NCI-H146 treated with DMSO at 0.1 percent for 48 hours (cell line): ENCODE data around the gene SIK1.
"Not testable (repeated sequence)": the region's sequence is repeated elsewhere in the genome, so short reads cannot be mapped to it uniquely, and the experiment has no call there.

Experiments
- DNase-seq: peaks from one replicate; lab custom pipeline; 2025; ENCODE audit not compliant: unreplicated experiment; lab: John Stamatoyannopoulos, UW

SIK1 gene

GRCh38 chr21:43440835-43441727 is 14.2 kb upstream of the SIK1 start:
- DNase-seq = not testable (repeated sequence)

- not testable (repeated sequence) for DNase-seq
Measured at GRCh38 chr21:43439316-43440075, 12.6 kb upstream of the SIK1 start.

- DNase-seq = not testable (repeated sequence)
Measured at GRCh38 chr21:43436272-43436671, 9.3 kb upstream of the SIK1 start.

GRCh38 chr21:43433340-43434136 is 6.6 kb upstream of the SIK1 start:
- not testable (repeated sequence) for DNase-seq

- DNase-seq = not testable (repeated sequence)
Measured at GRCh38 chr21:43430830-43431416, 4.0 kb upstream of the SIK1 start.

GRCh38 chr21:43428964-43429363 is 2.0 kb upstream of the SIK1 start:
- DNase-seq = not testable (repeated sequence)

- DNase-seq = not testable (repeated sequence)
Measured at GRCh38 chr21:43427242-43427559, 270 bp upstream of the SIK1 start.

GRCh38 chr21:43426004-43426403 is 927 bp downstream of the SIK1 start:
- DNase-seq = not testable (repeated sequence)

- DNase-seq = not testable (repeated sequence)
Measured at GRCh38 chr21:43419475-43419874, 7.5 kb downstream of the SIK1 start.

GRCh38 chr21:43414576-43414975 is 12.4 kb downstream of the SIK1 start:
- DNase-seq = not testable (repeated sequence)

- DNase-seq = not testable (repeated sequence)
Measured at GRCh38 chr21:43412020-43412788, 14.7 kb downstream of the SIK1 start.

- not testable (repeated sequence) for DNase-seq
Measured at GRCh38 chr21:43410456-43411068, 16.4 kb downstream of the SIK1 start.

- DNase-seq = not testable (repeated sequence)
Measured at GRCh38 chr21:43407139-43407538, 19.8 kb downstream of the SIK1 start.

GRCh38 chr21:43404450-43404849 is 22.5 kb downstream of the SIK1 start:
- not testable (repeated sequence) for DNase-seq

GRCh38 chr21:43403651-43404430 is 23.1 kb downstream of the SIK1 start:
- DNase-seq = not testable (repeated sequence)

- not testable (repeated sequence) for DNase-seq
Measured at GRCh38 chr21:43401125-43401524, 25.8 kb downstream of the SIK1 start.

GRCh38 chr21:43399595-43400015 is 27.3 kb downstream of the SIK1 start:
- DNase-seq = not testable (repeated sequence)

- DNase-seq = not testable (repeated sequence)
Measured at GRCh38 chr21:43399136-43399535, 27.8 kb downstream of the SIK1 start.

- not testable (repeated sequence) for DNase-seq
Measured at GRCh38 chr21:43398533-43398932, 28.4 kb downstream of the SIK1 start.
